Activated T-cell treated with anti-CD3 and anti-CD28 coated beads, Interleukin-2, amount 50 U/mL, for 24 hours (primary cell): Measurements from ENCODE around the gene KLF7.

Source experiments
- DNase-seq: peaks from one replicate; pipeline ENCODE4 v3.0.0-alpha.2; 2020
- H3K27ac Mint-ChIP-seq: 2 replicates; pipeline ENCODE4 v1.8.0; 2020; ENCODE audit warnings: mild to moderate bottlenecking, mixed read lengths
- H3K27me3 Mint-ChIP-seq: 2 replicates; pipeline ENCODE4 v1.8.0; 2020; ENCODE audit warnings: mixed read lengths
- H3K36me3 Mint-ChIP-seq: 2 replicates; pipeline ENCODE4 v1.8.0; 2020; ENCODE audit warnings: low read depth, mixed read lengths
- H3K4me1 Mint-ChIP-seq: 2 replicates; pipeline ENCODE4 v1.8.0; 2020; ENCODE audit warnings: low read depth, mixed read lengths
- H3K4me3 Mint-ChIP-seq: 2 replicates; pipeline ENCODE4 v1.8.0; 2020; ENCODE audit warnings: mild to moderate bottlenecking, moderate library complexity, mixed read lengths
- H3K9me3 Mint-ChIP-seq: 2 replicates; pipeline ENCODE4 v1.8.0; 2020; ENCODE audit warnings: mixed read lengths

The KLF7 gene

DNA sequence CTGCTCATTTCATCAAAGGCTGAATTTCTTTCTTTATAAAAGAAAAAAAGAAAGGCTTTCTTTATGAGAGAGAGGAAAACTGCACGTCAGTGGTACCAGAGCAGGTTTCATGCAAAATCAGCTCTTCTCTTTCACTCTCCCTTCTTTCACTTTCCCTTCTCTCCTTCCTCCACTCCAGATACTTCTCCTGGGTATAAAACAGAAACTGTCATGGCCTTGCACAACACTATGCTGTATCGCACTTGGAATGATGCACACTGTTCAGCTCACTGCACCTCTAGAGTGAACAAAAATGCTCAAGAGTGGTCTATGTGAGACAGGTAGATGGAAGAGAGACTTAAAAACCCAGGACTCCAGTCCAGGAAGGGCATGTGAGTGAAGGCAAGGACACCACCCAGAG, 73.8 kb downstream of the KLF7 start:
- peaks cover 8% of the 10 kb centered on the region for H3K36me3 Mint-ChIP-seq
- no peak for DNase-seq
- H3K27me3 Mint-ChIP-seq = no peaks in the 10 kb centered on the region
- no peak overlapping the region for H3K4me3 Mint-ChIP-seq
- H3K27ac Mint-ChIP-seq = no peak overlapping the region
- peaks cover 38% of the 10 kb centered on the region for H3K4me1 Mint-ChIP-seq
- peaks cover 2% of the 10 kb centered on the region for H3K9me3 Mint-ChIP-seq

DNA sequence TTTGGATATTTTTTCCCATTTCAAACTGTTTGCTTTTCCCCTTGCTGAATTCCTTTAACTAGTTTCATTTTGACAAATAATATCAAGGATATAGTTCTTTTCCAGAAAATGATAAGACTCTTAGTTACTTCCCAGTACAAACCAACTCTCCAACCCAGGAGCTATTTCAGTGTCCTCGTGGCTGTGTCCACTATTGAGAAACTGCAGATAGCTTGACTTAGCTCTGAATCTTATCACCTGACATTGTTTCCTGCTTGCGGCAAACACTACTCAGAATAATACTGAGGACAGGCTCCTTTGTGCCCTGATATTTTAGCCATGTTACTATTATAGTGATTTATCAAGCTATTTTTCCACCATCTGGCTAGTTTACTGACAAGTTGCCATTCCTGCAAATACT, 74.6 kb downstream of the KLF7 start:
- H3K27ac Mint-ChIP-seq = no peak overlapping the region
- peaks cover 16% of the 10 kb centered on the region for H3K36me3 Mint-ChIP-seq
- H3K4me3 Mint-ChIP-seq = no peak overlapping the region

DNA sequence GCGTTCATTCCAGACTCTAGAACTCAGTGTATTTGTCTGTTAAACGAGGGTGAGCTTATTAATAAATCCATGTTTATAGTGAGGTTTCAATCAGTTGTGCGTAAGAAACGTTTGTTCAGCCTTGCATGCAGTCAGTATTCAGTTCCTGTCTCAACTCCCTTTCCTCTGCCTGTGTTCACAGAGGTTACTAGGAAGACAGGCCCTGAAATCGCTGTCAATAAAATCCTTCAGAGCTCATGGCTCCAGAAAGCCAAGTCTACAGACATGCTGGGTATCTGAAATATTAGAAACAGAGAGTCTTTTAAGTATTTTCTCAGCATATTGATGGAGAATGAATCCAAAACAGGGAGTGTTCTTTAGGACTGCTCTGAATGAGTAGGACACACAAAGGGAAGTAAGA, 75.4 kb downstream of the KLF7 start:
- Mint-ChIP-seq H3K4me1 (peaks cover 38% of the 10 kb centered on the region), H3K27ac (no peak overlapping the region), H3K9me3 (peaks cover 2% of the 10 kb centered on the region), H3K4me3 (no peak overlapping the region), H3K36me3 (peaks cover 22% of the 10 kb centered on the region), H3K27me3 (no peaks in the 10 kb centered on the region)
- DNase-seq = no peak

More for the DNA sequence above, 74.6 kb downstream of the KLF7 start:
- Mint-ChIP-seq H3K9me3 (peaks cover 2% of the 10 kb centered on the region), H3K27me3 (no peaks in the 10 kb centered on the region), H3K4me1 (peaks cover 38% of the 10 kb centered on the region)
- DNase-seq = no peak

DNA sequence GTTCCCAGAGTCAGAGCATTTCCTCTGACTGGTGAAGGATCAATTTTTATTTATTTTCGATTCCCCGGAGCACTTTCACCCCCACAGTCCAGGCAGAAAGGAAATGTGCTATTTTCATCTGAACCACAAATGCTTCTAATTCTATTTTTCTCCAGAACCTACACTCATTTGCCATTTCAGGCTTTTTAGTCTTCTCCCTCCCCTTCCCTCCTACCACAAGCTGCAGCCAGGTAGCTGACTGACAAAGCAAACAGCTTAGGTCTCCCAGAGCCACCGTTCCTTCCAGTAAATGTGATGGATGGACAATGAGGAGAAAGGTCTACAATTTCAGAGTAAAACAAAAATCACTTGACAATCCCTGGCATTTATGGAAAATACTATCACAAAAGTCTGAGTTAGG, 76.9 kb downstream of the KLF7 start:
- H3K27me3 Mint-ChIP-seq = no peaks in the 10 kb centered on the region

DNA sequence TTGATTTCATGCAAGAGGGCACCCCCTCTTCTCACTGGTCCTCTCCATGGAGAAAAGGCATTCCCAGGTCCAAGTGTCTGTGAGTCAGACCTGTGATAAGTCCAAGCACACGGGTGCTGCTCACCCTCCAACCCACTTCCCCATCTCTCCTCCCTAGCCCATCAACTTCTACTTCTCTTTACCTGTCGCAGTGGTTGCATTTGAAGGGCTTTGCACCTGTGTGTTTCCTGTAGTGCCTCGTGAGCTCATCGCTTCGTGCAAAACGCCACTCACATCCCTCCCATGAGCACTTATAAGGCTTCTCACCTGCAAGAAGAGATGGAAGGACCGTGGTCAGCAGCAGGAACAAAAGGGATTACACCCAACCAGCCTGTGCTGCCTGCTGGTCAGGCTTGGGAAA, 77.5 kb downstream of the KLF7 start:
- no peaks in the 10 kb centered on the region for H3K27me3 Mint-ChIP-seq
- H3K9me3 Mint-ChIP-seq = peaks cover 2% of the 10 kb centered on the region
- DNase-seq = no peak
- peaks cover 26% of the 10 kb centered on the region for H3K36me3 Mint-ChIP-seq
- H3K4me3 Mint-ChIP-seq = no peak overlapping the region
- H3K27ac Mint-ChIP-seq = peak overlapping the region; percentile 10
- peaks cover 40% of the 10 kb centered on the region for H3K4me1 Mint-ChIP-seq

More for the DNA sequence above, 76.9 kb downstream of the KLF7 start:
- Mint-ChIP-seq H3K4me1 (peaks cover 38% of the 10 kb centered on the region), H3K36me3 (peaks cover 24% of the 10 kb centered on the region), H3K9me3 (peaks cover 2% of the 10 kb centered on the region), H3K27ac (peak overlapping the region; percentile 5), H3K4me3 (no peak overlapping the region)
- DNase-seq = no peak

DNA sequence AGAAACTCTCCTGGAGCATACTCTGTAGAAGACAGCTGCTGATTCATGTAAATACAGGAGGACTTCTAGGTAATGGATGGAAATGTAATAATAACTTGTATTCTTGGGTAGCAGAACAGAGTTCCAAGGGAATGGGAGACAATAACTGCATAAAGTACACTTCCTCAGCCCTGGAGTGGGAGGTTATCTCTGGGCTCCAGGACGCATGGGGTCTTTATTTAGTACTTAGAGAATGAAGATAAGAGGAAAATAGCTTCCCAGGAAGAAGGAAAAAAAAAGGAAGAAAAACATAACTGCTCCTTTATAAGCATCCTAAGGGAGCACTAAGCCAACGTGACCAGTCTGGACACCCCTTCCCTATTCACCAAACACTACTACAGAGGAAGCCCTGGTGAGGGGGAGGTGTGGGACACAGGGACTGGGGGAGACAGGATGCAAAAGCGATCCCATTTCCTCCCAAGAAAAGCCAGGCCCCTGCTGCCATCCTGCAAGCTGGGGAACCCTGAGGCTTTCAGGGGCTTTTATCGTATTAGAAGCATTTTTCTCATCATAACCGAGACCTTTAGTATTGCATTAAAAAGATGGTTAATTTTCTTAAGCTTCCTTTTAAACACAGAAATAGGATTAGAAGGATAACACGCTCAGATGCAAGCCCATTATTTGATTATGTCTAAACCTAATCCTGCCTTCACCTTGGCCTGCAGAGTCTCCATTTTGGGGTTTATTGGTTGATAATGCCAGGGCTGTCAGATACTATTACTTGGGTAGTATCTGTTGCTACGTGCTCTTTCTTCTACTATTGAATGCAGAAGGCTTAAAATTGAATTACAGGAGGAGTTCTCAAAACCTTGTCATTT, 78.5 kb downstream of the KLF7 start:
- H3K36me3 Mint-ChIP-seq = peaks cover 31% of the 10 kb centered on the region
- no peaks in the 10 kb centered on the region for H3K27me3 Mint-ChIP-seq
- no peak overlapping the region for H3K4me3 Mint-ChIP-seq
- DNase-seq = no peak
- peaks cover 2% of the 10 kb centered on the region for H3K9me3 Mint-ChIP-seq
- H3K27ac Mint-ChIP-seq = no peak overlapping the region
- H3K4me1 Mint-ChIP-seq = peaks cover 40% of the 10 kb centered on the region

DNA sequence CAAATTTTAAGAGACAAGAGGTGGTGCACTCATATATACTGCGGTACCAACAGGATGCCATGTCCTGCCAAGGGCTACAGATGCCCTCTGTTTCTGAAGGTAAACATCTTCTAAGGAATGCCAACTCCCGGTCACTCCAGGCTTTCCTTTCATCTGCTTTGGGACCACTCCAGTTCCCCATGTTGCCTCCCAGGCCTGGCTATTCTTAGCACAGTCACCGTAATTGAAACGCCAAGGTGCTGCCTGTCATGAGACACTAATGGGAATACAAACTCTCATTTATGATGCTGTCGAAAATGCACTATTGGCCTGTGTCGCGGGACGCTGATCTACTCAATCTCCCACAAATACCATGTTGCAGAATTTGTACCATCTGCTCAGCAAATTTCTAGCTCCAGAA, 79.6 kb downstream of the KLF7 start:
- Mint-ChIP-seq H3K9me3 (no peaks in the 10 kb centered on the region), H3K36me3 (peaks cover 37% of the 10 kb centered on the region), H3K27me3 (no peaks in the 10 kb centered on the region), H3K4me1 (peaks cover 33% of the 10 kb centered on the region), H3K27ac (no peak overlapping the region), H3K4me3 (no peak overlapping the region)
- no peak for DNase-seq

DNA sequence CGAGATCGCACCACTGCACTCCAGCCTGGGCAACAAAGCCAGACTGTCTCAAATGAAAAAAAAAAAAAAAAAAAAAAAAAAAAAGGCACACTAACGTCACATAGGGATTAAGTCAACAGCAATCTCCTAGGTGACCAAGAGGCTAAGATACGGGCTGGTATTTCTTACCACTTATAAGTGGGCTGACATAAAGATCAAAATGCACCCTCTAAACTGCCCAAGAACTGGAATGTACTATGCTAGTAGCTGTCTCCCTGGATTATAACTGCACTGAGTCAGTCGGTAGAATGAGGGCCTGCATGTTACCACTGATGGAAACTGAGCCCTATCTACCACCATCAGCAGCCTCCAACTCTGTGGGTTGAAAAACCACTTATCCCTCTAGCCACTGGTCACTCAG, 80.6 kb downstream of the KLF7 start:
- no peak for DNase-seq
- Mint-ChIP-seq H3K4me3 (no peak overlapping the region), H3K27me3 (no peaks in the 10 kb centered on the region), H3K36me3 (peaks cover 46% of the 10 kb centered on the region), H3K4me1 (peaks cover 24% of the 10 kb centered on the region), H3K9me3 (no peaks in the 10 kb centered on the region), H3K27ac (no peak overlapping the region)

DNA sequence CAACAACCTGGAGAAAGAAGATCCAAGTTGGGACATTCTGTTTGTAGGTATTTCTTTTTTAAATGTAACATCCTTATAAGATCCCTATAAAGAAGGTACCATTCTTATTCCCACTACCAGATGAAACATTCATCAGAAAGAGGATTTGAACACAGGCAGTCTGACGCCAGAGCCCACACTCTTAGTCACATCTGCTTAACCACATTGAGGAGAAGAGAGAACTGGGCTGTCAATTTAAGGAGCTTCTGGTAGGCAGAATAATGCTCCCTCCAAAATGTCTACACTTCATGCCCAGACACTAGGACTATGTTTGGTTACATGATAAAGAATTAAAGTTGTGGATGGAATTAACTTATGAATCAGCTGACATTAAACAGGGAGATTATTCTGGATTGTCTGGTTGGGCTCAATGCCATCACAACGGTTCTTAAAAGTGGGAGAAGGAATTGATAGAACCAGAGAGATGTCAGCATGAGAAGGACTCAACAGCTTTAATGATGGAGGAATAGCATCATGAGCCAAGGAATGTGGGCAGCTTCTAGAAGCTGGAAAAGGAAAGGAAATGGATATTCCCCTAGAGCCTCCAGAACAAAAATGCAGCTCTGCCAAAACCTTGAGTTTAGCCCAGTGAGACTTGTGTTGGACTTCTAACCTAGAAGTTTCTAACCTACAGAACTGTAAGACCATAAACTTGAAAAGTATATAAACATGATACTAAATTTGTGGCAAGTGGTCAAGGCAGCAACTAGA, 82.2 kb downstream of the KLF7 start:
- H3K4me1 Mint-ChIP-seq = peaks cover 10% of the 10 kb centered on the region
- no peaks in the 10 kb centered on the region for H3K9me3 Mint-ChIP-seq
- no peak overlapping the region for H3K4me3 Mint-ChIP-seq
- H3K27me3 Mint-ChIP-seq = no peaks in the 10 kb centered on the region
- DNase-seq = no peak
- no peak overlapping the region for H3K27ac Mint-ChIP-seq
- H3K36me3 Mint-ChIP-seq = peaks cover 60% of the 10 kb centered on the region

DNA sequence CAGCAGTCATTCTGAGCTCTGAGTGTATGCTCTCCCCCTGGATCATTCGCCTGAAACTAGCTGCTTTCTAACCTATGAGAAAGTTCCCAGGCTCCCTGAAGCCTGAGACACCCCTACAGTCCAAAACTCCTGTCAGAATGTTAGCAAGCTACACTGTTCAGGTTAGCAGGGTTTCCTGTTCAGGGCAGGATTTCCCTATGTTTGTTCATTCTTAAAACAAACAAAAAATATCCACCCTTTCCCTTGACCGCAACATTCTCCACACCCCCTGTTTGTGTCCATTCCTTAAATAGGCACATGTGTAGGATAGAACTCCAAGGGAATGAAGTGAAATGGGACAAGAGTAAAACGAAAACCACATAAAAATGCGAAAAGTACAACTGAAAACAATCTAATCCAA, 83.1 kb downstream of the KLF7 start:
- DNase-seq = no peak
- H3K27me3 Mint-ChIP-seq = no peaks in the 10 kb centered on the region
- H3K4me1 Mint-ChIP-seq = peaks cover 4% of the 10 kb centered on the region
- H3K36me3 Mint-ChIP-seq = peaks cover 60% of the 10 kb centered on the region
- no peaks in the 10 kb centered on the region for H3K9me3 Mint-ChIP-seq
- H3K27ac Mint-ChIP-seq = no peak overlapping the region
- H3K4me3 Mint-ChIP-seq = no peak overlapping the region

DNA sequence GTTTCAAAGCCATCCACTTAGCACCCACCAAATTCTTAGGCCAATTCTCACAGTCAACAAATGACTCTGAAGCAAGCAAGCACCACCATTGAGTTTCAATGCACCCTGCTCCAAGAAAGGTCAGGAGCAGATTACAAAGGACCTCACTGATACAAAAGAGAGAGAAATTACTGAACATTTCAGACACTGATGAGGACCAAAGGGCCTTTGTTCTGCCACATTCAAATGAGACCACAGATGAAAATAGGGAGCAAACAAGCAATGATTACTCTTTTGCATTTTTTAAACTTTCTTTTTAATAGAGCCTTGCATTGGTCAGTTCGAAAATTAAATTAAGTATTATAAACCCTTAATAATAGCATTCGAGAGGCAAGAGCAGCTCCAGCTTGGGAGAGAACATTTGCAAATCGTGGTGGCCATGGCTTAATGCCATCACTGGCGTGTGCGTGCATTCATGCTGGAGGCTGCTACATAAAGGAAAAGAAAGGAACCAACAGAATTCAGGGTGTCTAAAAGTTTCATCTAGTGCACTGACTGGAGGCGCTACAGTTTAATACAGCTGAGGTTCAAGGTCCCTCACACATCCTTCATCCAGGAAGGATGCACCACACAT, 87.5 kb downstream of the KLF7 start:
- Mint-ChIP-seq H3K9me3 (no peaks in the 10 kb centered on the region), H3K4me3 (no peak overlapping the region), H3K27ac (no peak overlapping the region), H3K27me3 (no peaks in the 10 kb centered on the region), H3K4me1 (peaks cover 25% of the 10 kb centered on the region), H3K36me3 (peaks cover 38% of the 10 kb centered on the region)
- no peak for DNase-seq

DNA sequence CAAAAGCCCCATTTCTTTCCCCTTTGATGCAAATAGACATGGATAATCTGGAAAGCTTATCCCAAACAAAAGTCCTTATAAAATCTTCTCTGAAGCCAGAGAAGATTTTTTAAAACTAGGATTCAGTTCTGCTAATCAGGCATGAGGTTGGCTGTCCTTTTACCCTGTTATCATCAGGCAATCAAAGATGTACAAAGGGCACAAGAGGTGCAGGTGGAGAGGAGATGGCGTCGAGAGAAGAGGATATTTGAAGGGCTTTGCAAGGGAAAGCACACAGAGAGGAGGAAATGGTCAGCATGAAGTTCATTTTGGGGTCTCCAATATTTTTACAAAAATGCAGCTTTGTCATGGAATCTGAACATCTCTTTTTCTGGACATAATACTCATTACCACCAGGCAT, 88.5 kb downstream of the KLF7 start:
- Mint-ChIP-seq H3K36me3 (peaks cover 33% of the 10 kb centered on the region), H3K9me3 (no peaks in the 10 kb centered on the region), H3K4me1 (peaks cover 30% of the 10 kb centered on the region), H3K27ac (no peak overlapping the region), H3K4me3 (no peak overlapping the region), H3K27me3 (no peaks in the 10 kb centered on the region)
- no peak for DNase-seq

DNA sequence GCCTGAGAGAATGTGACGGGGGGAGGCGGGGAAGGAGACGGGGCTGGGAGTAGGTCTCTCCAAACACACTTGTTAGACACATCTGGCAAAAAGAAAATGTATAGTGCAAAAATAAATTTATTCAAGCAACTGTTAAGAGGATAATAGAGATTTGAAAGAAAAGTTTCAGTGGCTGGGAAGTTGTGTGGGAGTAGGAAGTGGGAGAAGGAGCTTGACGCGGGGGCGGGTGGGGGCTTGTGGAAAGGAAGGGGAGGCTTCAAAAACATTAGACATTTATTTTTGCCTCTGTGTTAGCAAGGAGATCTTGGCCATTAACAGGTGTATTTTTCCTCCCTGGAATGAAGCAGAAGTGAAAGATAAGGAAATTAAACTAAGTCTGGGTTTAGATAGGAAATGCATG, 90.3 kb downstream of the KLF7 start:
- Mint-ChIP-seq H3K27me3 (no peaks in the 10 kb centered on the region), H3K27ac (no peak overlapping the region), H3K4me3 (no peak overlapping the region), H3K9me3 (no peaks in the 10 kb centered on the region), H3K36me3 (peaks cover 21% of the 10 kb centered on the region), H3K4me1 (peaks cover 30% of the 10 kb centered on the region)
- no peak for DNase-seq

DNA sequence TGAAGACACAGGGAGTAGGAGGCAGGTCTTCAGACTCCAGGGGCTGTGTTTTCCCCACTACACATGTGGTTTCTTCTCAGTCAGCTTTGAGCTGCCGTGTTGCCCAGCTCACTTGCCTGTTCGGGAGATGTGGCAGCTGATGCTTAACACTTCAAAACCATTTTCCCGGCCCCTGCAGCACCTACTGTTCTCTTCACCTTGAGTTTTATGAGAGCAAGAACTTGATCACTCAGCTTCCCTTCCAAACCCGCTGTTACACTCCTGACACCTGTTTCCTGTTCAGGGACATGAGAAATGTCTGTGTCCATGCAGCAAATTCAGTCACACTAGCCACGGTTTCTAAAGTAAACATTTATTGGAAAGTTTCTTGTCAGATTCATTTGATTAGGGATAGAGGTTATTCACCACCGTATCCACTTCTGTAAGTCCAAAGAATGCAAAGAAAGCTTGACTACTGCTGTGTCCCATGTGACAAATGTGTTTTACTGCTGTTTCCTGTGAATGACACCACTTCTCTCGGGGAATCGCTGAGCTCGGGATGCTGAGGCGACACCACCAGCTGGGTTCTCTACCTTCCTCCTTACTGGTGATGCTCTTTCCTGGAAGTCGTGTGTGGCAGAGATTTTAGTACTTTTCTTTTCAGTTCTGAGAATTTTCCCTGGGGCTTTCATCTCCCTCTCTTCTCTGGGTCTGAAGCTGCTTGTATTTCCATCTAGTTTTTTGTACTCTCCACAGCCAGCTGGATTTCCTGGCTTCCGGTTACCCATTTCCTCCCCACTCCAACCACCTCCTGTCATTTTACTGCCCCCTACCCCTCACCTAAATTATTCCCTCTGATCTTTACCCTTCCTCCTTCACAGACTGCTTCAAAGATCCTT, 91.7 kb downstream of the KLF7 start:
- Mint-ChIP-seq H3K4me3 (peak overlapping the region; percentile 57), H3K27ac (peak overlapping the region; percentile 86), H3K4me1 (peaks cover 30% of the 10 kb centered on the region), H3K36me3 (peaks cover 8% of the 10 kb centered on the region), H3K27me3 (no peaks in the 10 kb centered on the region), H3K9me3 (no peaks in the 10 kb centered on the region)
- DNase-seq = peak; percentile 50
